ENCODE data around the gene ZFP36L2.
A peak's percentile ranks its signal among the peaks of the same experiment; 100 is the strongest.

The ZFP36L2 gene

GRCh38 chr2:43201016-43201415 is 25.4 kb downstream of the ZFP36L2 start:
- TF ChIP-seq OSR1 (CRISPR knock-in tag; IDR thresholded peaks at IDR 0.05), result no peak
- ATAC-seq, result no peak

DNA sequence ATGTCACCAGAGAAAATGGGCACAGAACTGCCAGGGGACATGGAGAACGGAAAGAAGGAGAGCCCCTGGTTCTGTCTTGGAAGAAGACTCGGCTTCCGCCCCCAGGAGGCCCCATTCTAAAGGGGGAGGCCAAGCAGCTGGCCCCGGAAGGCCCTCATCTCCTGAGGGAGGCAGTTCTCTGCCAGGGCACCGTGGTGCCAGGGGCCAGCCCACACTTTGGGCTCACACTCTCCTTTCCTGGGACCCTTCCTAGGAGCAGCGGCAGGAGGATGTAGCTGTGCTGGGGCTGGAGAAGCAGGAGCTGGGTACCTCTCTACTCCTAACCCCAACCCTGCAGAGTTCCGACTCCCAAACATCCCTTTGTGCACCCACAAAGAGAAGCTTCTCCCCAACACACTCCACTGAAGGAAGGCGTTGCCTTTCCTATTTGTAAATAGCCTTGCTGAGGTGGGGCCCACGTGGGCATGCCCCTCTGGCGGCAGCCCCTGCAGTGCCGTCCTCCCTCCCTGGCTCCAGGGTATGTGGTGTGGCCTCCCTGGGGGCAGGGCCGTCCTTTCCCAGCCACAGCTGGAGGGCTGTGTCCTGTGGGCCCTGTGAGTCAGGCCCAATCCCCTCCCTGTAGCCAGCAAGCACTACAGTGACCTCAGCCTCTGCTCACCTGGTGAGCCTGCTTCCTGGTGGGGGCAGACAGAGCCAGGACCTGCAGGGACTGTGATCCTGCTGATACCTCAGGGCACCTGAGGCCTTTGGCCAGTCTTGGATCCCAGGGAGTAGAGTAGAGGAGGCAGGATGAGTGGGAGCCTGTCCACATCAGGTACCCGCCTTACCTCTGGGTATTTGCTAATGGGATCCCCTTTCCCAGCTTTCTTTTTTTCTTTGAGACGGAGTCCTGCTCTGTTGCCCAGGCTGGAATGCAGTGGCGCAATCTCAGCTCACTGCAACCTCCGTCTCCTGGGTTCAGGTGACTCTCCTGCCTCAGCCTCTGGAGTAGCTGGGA is 26.6 kb downstream of the ZFP36L2 start:
- TF ChIP-seq ZNF70 (CRISPR knock-in tag; IDR thresholded peaks at IDR 0.05) (no peak), TOX (CRISPR knock-in tag; IDR thresholded peaks at IDR 0.05; ENCODE audit: borderline replicate concordance) (no peak), PATZ1 (CRISPR knock-in tag; IDR thresholded peaks at IDR 0.05; ENCODE audit: borderline replicate concordance) (no peak)
- peak; percentile 18; the same call in 1 of the 3 replicates for ATAC-seq

DNA sequence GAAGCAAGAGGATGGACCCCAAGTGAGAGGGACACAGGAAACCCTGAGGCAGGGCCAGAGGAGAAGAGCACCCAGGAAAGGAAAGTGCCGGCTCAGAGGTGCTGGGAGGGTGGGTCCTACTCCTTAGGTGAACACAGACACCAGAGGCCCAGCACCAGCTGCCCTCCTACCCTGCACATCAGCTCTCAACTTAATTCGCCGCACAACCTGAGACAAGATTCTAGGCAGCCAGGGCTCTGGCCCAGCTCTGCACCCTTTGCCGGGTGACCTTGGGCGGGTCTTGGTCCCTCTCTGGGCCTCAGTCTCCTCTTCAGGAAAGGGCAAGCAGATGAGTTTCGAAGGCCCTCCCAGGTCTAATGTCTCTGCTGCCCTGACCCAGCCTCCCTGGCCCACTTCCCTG is 28.1 kb downstream of the ZFP36L2 start:
- TF ChIP-seq PPARA (CRISPR knock-in tag; IDR thresholded peaks at IDR 0.05; ENCODE audit: borderline replicate concordance), result no peak
- TF ChIP-seq OSR1 (CRISPR knock-in tag; IDR thresholded peaks at IDR 0.05), result no peak
- TF ChIP-seq ZNF70 (CRISPR knock-in tag; IDR thresholded peaks at IDR 0.05), result no peak
- TF ChIP-seq GLIS3 (CRISPR knock-in tag; IDR thresholded peaks at IDR 0.05), result no peak
- TF ChIP-seq CSRNP3 (CRISPR knock-in tag; IDR thresholded peaks at IDR 0.05), result no peak
- TF ChIP-seq POU6F1 (CRISPR knock-in tag; IDR thresholded peaks at IDR 0.05; ENCODE audit: borderline replicate concordance, low read depth), result no peak
- TF ChIP-seq ZNF565 (CRISPR knock-in tag; conservative IDR thresholded peaks at IDR 0.05; ENCODE audit: low read depth), result no peak
- TF ChIP-seq ZFP3 (CRISPR knock-in tag; IDR thresholded peaks at IDR 0.05), result no peak
- no peak for TF ChIP-seq TCF4 (CRISPR knock-in tag; IDR thresholded peaks at IDR 0.05; ENCODE audit: borderline replicate concordance)
- no peak for TF ChIP-seq RARB (CRISPR knock-in tag; IDR thresholded peaks at IDR 0.05)
- TF ChIP-seq ZFP30 (CRISPR knock-in tag; IDR thresholded peaks at IDR 0.05), result no peak
- no peak for TF ChIP-seq ESRRG (CRISPR knock-in tag; IDR thresholded peaks at IDR 0.05)
- no peak for TF ChIP-seq SNAI2 (CRISPR knock-in tag; IDR thresholded peaks at IDR 0.05)
- TF ChIP-seq, protein P1, sequence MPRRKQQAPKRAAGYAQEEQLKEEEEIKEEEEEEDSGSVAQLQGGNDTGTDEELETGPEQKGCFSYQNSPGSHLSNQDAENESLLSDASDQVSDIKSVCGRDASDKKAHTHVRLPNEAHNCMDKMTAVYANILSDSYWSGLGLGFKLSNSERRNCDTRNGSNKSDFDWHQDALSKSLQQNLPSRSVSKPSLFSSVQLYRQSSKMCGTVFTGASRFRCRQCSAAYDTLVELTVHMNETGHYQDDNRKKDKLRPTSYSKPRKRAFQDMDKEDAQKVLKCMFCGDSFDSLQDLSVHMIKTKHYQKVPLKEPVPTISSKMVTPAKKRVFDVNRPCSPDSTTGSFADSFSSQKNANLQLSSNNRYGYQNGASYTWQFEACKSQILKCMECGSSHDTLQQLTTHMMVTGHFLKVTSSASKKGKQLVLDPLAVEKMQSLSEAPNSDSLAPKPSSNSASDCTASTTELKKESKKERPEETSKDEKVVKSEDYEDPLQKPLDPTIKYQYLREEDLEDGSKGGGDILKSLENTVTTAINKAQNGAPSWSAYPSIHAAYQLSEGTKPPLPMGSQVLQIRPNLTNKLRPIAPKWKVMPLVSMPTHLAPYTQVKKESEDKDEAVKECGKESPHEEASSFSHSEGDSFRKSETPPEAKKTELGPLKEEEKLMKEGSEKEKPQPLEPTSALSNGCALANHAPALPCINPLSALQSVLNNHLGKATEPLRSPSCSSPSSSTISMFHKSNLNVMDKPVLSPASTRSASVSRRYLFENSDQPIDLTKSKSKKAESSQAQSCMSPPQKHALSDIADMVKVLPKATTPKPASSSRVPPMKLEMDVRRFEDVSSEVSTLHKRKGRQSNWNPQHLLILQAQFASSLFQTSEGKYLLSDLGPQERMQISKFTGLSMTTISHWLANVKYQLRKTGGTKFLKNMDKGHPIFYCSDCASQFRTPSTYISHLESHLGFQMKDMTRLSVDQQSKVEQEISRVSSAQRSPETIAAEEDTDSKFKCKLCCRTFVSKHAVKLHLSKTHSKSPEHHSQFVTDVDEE (CRISPR knock-in tag; IDR thresholded peaks at IDR 0.05), result no peak
- no peak for TF ChIP-seq ISL1 (CRISPR knock-in tag; IDR thresholded peaks at IDR 0.05)
- TF ChIP-seq, protein P2, sequence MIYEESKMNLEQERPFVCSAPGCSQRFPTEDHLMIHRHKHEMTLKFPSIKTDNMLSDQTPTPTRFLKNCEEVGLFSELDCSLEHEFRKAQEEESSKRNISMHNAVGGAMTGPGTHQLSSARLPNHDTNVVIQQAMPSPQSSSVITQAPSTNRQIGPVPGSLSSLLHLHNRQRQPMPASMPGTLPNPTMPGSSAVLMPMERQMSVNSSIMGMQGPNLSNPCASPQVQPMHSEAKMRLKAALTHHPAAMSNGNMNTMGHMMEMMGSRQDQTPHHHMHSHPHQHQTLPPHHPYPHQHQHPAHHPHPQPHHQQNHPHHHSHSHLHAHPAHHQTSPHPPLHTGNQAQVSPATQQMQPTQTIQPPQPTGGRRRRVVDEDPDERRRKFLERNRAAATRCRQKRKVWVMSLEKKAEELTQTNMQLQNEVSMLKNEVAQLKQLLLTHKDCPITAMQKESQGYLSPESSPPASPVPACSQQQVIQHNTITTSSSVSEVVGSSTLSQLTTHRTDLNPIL (CRISPR knock-in tag; IDR thresholded peaks at IDR 0.05; ENCODE audit: low read depth), result no peak
- TF ChIP-seq BACH2 (CRISPR knock-in tag; IDR thresholded peaks at IDR 0.05; ENCODE audit: borderline replicate concordance), result no peak
- ATAC-seq, result no peak

Data from SK-N-SH treated with all-trans-retinoic acid at 6 μM for 48 hours (cell line).